PFSK-1 (cell line): ENCODE data around the gene NRAS.

ENCODE experiments used
- FOXP2 ChIP-seq: optimal IDR thresholded peaks from 2 replicates; pipeline ENCODE3; 2011; ENCODE audit warnings: borderline replicate concordance, control low read depth, inconsistent platforms; ENCODE audit not compliant: insufficient read depth; ENCODE audit errors: extremely low read length, extremely low read depth
- POLR2AphosphoS5 ChIP-seq: IDR thresholded peaks from 2 replicates; pipeline ENCODE4 v1.6.1; 2012; ENCODE audit warnings: low read depth, mild to moderate bottlenecking, control low read depth, low read length, moderate library complexity
- REST ChIP-seq, 2 experiments: IDR thresholded peaks; 2 replicates each; pipeline versions ENCODE4 v1.6.1 to v1.8.0; 2011 to 2012; ENCODE audit warnings: low read depth in 2 of 2, low read length in 2 of 2, control low read depth in 1 of 2, inconsistent platforms in 1 of 2, mild to moderate bottlenecking in 1 of 2, moderate library complexity in 1 of 2; ENCODE audit not compliant: insufficient read depth in 1 of 2
- SIN3A ChIP-seq: IDR thresholded peaks from 2 replicates; pipeline ENCODE4 v1.6.1; 2012; ENCODE audit warnings: mild to moderate bottlenecking, low read length, moderate library complexity, borderline replicate concordance; ENCODE audit not compliant: insufficient read depth
- TAF1 ChIP-seq: IDR thresholded peaks from 2 replicates; pipeline ENCODE4 v1.6.1; 2012; ENCODE audit warnings: low read length, control low read depth, borderline replicate concordance; ENCODE audit not compliant: insufficient read depth

The NRAS gene

GRCh38 chr1:114685851-114686250 lies 30.7 kb downstream of the NRAS start:
- TF ChIP-seq REST (IDR thresholded peaks at IDR 0.05; ENCODE audit: insufficient read depth in 1 of 2, low read depth in 2 of 2, low read length in 2 of 2) (no peak), FOXP2 (no peak), SIN3A (no peak), TAF1 (no peak), POLR2AphosphoS5 (no peak)

GRCh38 chr1:114677691-114678090 lies 38.9 kb downstream of the NRAS start:
- no peak for TF ChIP-seq REST (IDR thresholded peaks at IDR 0.05; ENCODE audit: insufficient read depth in 1 of 2, low read depth in 2 of 2, low read length in 2 of 2)

- TF ChIP-seq TAF1 (no peak), POLR2AphosphoS5 (no peak), REST (IDR thresholded peaks at IDR 0.05; ENCODE audit: insufficient read depth in 1 of 2, low read depth in 2 of 2, low read length in 2 of 2) (no peak), SIN3A (no peak), FOXP2 (no peak)
These were observed 40.5 kb downstream of the NRAS start for GRCh38 chr1:114676115-114676514.

- TF ChIP-seq SIN3A (no peak), TAF1 (no peak), FOXP2 (no peak), REST (IDR thresholded peaks at IDR 0.05; ENCODE audit: insufficient read depth in 1 of 2, low read depth in 2 of 2, low read length in 2 of 2) (no peak), POLR2AphosphoS5 (no peak)
These were observed 44.7 kb downstream of the NRAS start for GRCh38 chr1:114671939-114672275.

GRCh38 chr1:114671011-114671938 lies 45.3 kb downstream of the NRAS start:
- TF ChIP-seq POLR2AphosphoS5 (no peak), FOXP2 (no peak), REST (IDR thresholded peaks at IDR 0.05; ENCODE audit: insufficient read depth in 1 of 2, low read depth in 2 of 2, low read length in 2 of 2) (no peak), TAF1 (no peak), SIN3A (no peak)
